GM19467 (cell line): ENCODE data around the gene BAD.

ENCODE experiments used
- ATAC-seq: cut with Tn5 transposase; IDR thresholded peaks from one replicate; pipeline ENCODE4 v1.9.1; 2021; ENCODE audit warnings: mild to moderate bottlenecking, moderate library complexity; ENCODE audit not compliant: unreplicated experiment

BAD gene

GRCh38 chr11:64232967-64233315 lies 51.5 kb downstream of the BAD start:
- ATAC-seq = no peak

- no peak for ATAC-seq
Measured at GRCh38 chr11:64232182-64232966, 52.1 kb downstream of the BAD start.

GRCh38 chr11:64231546-64231945 lies 52.9 kb downstream of the BAD start:
- ATAC-seq = no peak

- ATAC-seq = no peak
Measured at GRCh38 chr11:64230985-64231365, 53.5 kb downstream of the BAD start.

- peak; percentile 32 for ATAC-seq
Measured at GRCh38 chr11:64230171-64230984, 54.1 kb downstream of the BAD start, which contains the start of gene DNAJC4. Gene DNAJC4, plus strand, starts transcription at chr11:64230548. Its CDS starts 307 bp downstream, at chr11:64230855.

GRCh38 chr11:64229744-64230170 lies 54.7 kb downstream of the BAD start:
- ATAC-seq = no peak

- no peak for ATAC-seq
Measured at GRCh38 chr11:64229090-64229743, 55.2 kb downstream of the BAD start.

GRCh38 chr11:64227405-64227956 lies 57.0 kb downstream of the BAD start:
- ATAC-seq = no peak

GRCh38 chr11:64226507-64227051 lies 57.9 kb downstream of the BAD start:
- no peak for ATAC-seq

GRCh38 chr11:64225608-64226506 lies 58.6 kb downstream of the BAD start, which contains the start of the genes NUDT22 and TRPT1:
Gene NUDT22, plus strand, starts transcription at chr11:64226274. Its CDS starts 379 bp downstream, at chr11:64226653.
Gene TRPT1, minus strand, starts transcription at chr11:64226186. Its CDS starts 326 bp downstream, at chr11:64225860.
- peak; percentile 42 for ATAC-seq

GRCh38 chr11:64224891-64225607 lies 59.4 kb downstream of the BAD start:
- no peak for ATAC-seq

GRCh38 chr11:64224151-64224890 lies 60.1 kb downstream of the BAD start:
- no peak for ATAC-seq

GRCh38 chr11:64223001-64223651 lies 61.3 kb downstream of the BAD start:
- no peak for ATAC-seq

- no peak for ATAC-seq
Measured at GRCh38 chr11:64222651-64223000, 61.8 kb downstream of the BAD start.

GRCh38 chr11:64220798-64221197 lies 63.7 kb downstream of the BAD start:
- no peak for ATAC-seq

GRCh38 chr11:64220271-64220670 lies 64.2 kb downstream of the BAD start:
- ATAC-seq = no peak
